ENCODE measurements around the gene TRIM46. TPM values are rescaled to one million over a fixed set of nuclear protein-coding genes. Genes with fewer than 3 reads are reported as not detected.

TRIM46 gene
- total and polyA plus RNA-seq, 9 of the 15 experiments (the other 6 are each of a cell fraction or from before 2014, with no cell fraction given) = 0.05 to 0.60 (median 0.16) TPM; not detected in 3

DNA sequence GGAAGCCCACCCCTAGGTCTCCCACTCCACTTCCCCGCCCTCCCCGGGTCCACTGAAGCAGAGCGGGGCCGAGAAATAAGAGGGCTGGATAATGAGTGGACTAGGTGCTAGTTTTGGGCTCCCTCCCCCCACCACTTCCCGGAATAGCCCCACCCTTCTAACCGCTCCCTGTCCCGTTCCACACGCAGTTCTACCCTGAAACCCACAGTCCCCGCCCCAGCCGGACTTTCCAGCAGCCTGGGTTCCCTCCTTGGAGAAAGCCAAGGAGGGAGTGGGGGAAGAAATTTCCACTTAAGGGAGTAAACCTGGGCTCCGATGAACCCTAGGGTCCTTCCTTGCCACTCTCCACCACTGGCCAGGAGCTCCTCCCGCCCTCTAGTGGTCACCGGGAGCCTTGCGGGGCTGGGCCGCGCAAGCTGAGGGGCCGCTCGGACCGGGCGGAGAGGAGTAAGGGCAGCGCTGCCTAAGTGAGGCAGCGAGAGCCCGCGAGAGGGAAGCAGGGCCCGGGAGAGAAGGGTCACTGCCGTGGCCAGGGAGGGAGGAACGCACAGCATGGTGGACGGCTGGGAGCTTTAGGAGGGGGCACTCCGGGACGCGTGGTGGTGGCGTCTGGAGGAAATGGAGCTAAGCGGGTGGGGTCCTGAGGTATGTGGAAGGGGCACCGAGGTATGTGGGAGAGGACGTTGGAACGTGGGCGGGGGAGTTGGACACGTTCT lies 19.8 kb downstream of the TRIM46 start (continued):
- TF ChIP-seq NCOA4 (IDR thresholded peaks at IDR 0.05; ENCODE audit: partially characterized antibody) (no peak), FOS (IDR thresholded peaks at IDR 0.05; ENCODE audit: extremely low read depth, insufficient read length) (no peak), SAP30 (IDR thresholded peaks at IDR 0.05; ENCODE audit: borderline replicate concordance, insufficient read depth, low read depth, low read length, poor library complexity, severe bottlenecking) (peak; percentile 22), HIVEP1 (CRISPR knock-in tag; IDR thresholded peaks at IDR 0.05) (no peak), CC2D1A (IDR thresholded peaks at IDR 0.05) (0 out of 2 replicates have a peak, but pooled peaks have one; percentile 45), HES1 (IDR thresholded peaks at IDR 0.05; ENCODE audit: low read depth) (no peak), POLR2AphosphoS5 (IDR thresholded peaks at IDR 0.05; ENCODE audit: control insufficient read depth, insufficient read depth, low read depth, low read length) (no peak; the same call in 1 of the 2 replicates), THAP7 (CRISPR knock-in tag; IDR thresholded peaks at IDR 0.05) (no peak), TEAD1 (CRISPR knock-in tag; IDR thresholded peaks at IDR 0.05) (0 out of 4 replicates have a peak, but pooled peaks of 1 of the 2 experiments have one; percentile 81), CREBBP (IDR thresholded peaks at IDR 0.05; ENCODE audit: low read depth, low read length) (no peak), MYNN (IDR thresholded peaks at IDR 0.05) (peak; percentile 80), MYNN (CRISPR knock-in tag; IDR thresholded peaks at IDR 0.05) (no peak), ZC3H4 (CRISPR knock-in tag; IDR thresholded peaks at IDR 0.05; ENCODE audit: borderline replicate concordance) (peak; percentile 93; the same call in 1 of the 2 replicates), NR3C1 (CRISPR knock-in tag; IDR thresholded peaks at IDR 0.05) (no peak), TAF1 (IDR thresholded peaks at IDR 0.05; ENCODE audit: control insufficient read depth, extremely low read depth, insufficient read depth, low read length, severe bottlenecking) (peak; percentile 82), NR4A1 (CRISPR knock-in tag; IDR thresholded peaks at IDR 0.05) (no peak), NR4A1 (tag; IDR thresholded peaks at IDR 0.05) (no peak), THRAP3 (IDR thresholded peaks at IDR 0.05; ENCODE audit: borderline replicate concordance) (no peak), ZC3H11A (IDR thresholded peaks at IDR 0.05; ENCODE audit: low read depth, low read length) (no peak), KAT2B (IDR thresholded peaks at IDR 0.05; ENCODE audit: low read depth, low read length) (no peak), STAT6 (CRISPR knock-in tag; IDR thresholded peaks at IDR 0.05) (no peak), STAT5B (CRISPR knock-in tag; IDR thresholded peaks at IDR 0.05) (no peak), POLR2G (IDR thresholded peaks at IDR 0.05; ENCODE audit: low read depth, low read length) (peak; percentile 97)
- TF ChIP-seq, protein P1, sequence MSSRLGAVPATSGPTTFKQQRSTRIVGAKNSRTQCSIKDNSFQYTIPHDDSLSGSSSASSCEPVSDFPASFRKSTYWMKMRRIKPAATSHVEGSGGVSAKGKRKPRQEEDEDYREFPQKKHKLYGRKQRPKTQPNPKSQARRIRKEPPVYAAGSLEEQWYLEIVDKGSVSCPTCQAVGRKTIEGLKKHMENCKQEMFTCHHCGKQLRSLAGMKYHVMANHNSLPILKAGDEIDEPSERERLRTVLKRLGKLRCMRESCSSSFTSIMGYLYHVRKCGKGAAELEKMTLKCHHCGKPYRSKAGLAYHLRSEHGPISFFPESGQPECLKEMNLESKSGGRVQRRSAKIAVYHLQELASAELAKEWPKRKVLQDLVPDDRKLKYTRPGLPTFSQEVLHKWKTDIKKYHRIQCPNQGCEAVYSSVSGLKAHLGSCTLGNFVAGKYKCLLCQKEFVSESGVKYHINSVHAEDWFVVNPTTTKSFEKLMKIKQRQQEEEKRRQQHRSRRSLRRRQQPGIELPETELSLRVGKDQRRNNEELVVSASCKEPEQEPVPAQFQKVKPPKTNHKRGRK (tag; IDR thresholded peaks at IDR 0.05) = no peak
